A673 (cell line): ENCODE results near the gene ARPC1A. TPM values are rescaled to one million over a fixed set of nuclear protein-coding genes. Genes with fewer than 3 reads are reported as not detected.

ENCODE experiments used
- BruUV-seq: library from RNA; stranded (reverse); fragments of 400-500 nt; replicated peaks from 2 replicates; lab custom pipeline; 2021; lab: Mats Ljungman, UMichigan
- CTCF ChIA-PET: fragments of 300-600 bp; sonication (Branson Sonifier 250); formaldehyde crosslinking; loops from one replicate; lab custom pipeline; 2022; ENCODE audit warnings: antibody characterized with exemption; lab: Charles Lee
- POLR2A ChIA-PET: fragments of 300-600 bp; sonication (Branson Sonifier 250); formaldehyde crosslinking; loops from one replicate; lab custom pipeline; 2022; ENCODE audit warnings: antibody characterized with exemption; ENCODE audit not compliant: low non-redundant PET; lab: Charles Lee
- DNase-seq: peaks from one replicate; pipeline ENCODE4 v3.0.0-alpha.2; 2015; ENCODE audit warnings: low spot score
- H3K27ac ChIP-seq: fragments of 200-600 bp; sonication (generic); 2 replicates; pipeline ENCODE4 v1.5.1; 2016; ENCODE audit warnings: mixed run types, low read depth, mild to moderate bottlenecking, mixed read lengths, antibody characterized with exemption, low read length; ENCODE audit not compliant: poor library complexity, severe bottlenecking
- H3K27me3 ChIP-seq: fragments of 200-600 bp; sonication (generic); replicated peaks from 2 replicates; pipeline ENCODE4 v1.6.1; 2017; ENCODE audit warnings: mixed run types, low read depth, mild to moderate bottlenecking, mixed read lengths, antibody characterized with exemption, low read length; ENCODE audit not compliant: insufficient read depth, poor library complexity
- H3K36me3 ChIP-seq: fragments of 200-600 bp; sonication (generic); 2 replicates; pipeline ENCODE4 v1.6.1; 2016; ENCODE audit warnings: mixed run types, mild to moderate bottlenecking, mixed read lengths, antibody characterized with exemption, low read length; ENCODE audit not compliant: insufficient read depth, poor library complexity, severe bottlenecking
- H3K4me1 ChIP-seq: fragments of 200-600 bp; sonication (generic); 2 replicates; pipeline ENCODE4 v1.6.1; 2017; ENCODE audit warnings: mixed run types, mild to moderate bottlenecking, mixed read lengths, antibody characterized with exemption, low read length; ENCODE audit not compliant: insufficient read depth, poor library complexity, severe bottlenecking
- H3K4me3 ChIP-seq: fragments of 200-600 bp; sonication (generic); 2 replicates; pipeline ENCODE4 v1.5.1; 2016; ENCODE audit warnings: low read depth, mixed run types, mild to moderate bottlenecking, mixed read lengths, low read length; ENCODE audit not compliant: poor library complexity, severe bottlenecking
- H3K9me3 ChIP-seq: fragments of 200-600 bp; sonication (generic); 2 replicates; pipeline ENCODE4 v1.6.1; 2016; ENCODE audit warnings: mixed run types, low read depth, mild to moderate bottlenecking, mixed read lengths, antibody characterized with exemption, low read length; ENCODE audit not compliant: poor library complexity, severe bottlenecking
- EZH2 ChIP-seq: fragments of 200-600 bp; sonication (generic); IDR thresholded peaks from 2 replicates; pipeline ENCODE4 v1.6.1; 2017; ENCODE audit warnings: borderline replicate concordance, low read depth, mild to moderate bottlenecking, mixed read lengths, antibody characterized with exemption, low read length; ENCODE audit not compliant: poor library complexity, severe bottlenecking
- intact Hi-C: fragments of 100-400 bp; cut with micrococcal nuclease; formaldehyde crosslinking; loops from one replicate; pipeline ENCODE4 v1.10.0; 2022; ENCODE audit not compliant: unreplicated experiment
- total RNA-seq: library from RNA; stranded (reverse); gene quantifications from 2 replicates; pipeline ENCODE4 v1.2.3, GENCODE V29; 2021
- TF ChIP-seq, protein P1 (sequence below): fragments of 300-800, 200-600 bp; sonication (generic); conservative IDR thresholded peaks from 2 replicates; pipeline ENCODE4 v1.5.1; 2017; ENCODE audit warnings: low read depth, mild to moderate bottlenecking, antibody characterized with exemption, low read length, moderate library complexity, mixed read lengths

The ARPC1A gene
- total RNA-seq, 1 experiment from 2014 or later, result 167 TPM

GRCh38 chr7:99293650-99294049, 32.0 kb upstream of the ARPC1A start:
- POLR2A ChIA-PET, result no interaction called here
- TF ChIP-seq, protein P1, sequence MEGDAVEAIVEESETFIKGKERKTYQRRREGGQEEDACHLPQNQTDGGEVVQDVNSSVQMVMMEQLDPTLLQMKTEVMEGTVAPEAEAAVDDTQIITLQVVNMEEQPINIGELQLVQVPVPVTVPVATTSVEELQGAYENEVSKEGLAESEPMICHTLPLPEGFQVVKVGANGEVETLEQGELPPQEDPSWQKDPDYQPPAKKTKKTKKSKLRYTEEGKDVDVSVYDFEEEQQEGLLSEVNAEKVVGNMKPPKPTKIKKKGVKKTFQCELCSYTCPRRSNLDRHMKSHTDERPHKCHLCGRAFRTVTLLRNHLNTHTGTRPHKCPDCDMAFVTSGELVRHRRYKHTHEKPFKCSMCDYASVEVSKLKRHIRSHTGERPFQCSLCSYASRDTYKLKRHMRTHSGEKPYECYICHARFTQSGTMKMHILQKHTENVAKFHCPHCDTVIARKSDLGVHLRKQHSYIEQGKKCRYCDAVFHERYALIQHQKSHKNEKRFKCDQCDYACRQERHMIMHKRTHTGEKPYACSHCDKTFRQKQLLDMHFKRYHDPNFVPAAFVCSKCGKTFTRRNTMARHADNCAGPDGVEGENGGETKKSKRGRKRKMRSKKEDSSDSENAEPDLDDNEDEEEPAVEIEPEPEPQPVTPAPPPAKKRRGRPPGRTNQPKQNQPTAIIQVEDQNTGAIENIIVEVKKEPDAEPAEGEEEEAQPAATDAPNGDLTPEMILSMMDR, result no peak
- TF ChIP-seq EZH2, result no peak
- Histone ChIP-seq H3K36me3 (no peaks in the 10 kb centered on the region), H3K4me3 (no peak overlapping the region), H3K27me3 (no peaks in the 10 kb centered on the region), H3K27ac (no peak overlapping the region), H3K9me3 (no peaks in the 10 kb centered on the region), H3K4me1 (no peaks in the 10 kb centered on the region)
- no peak for DNase-seq
- CTCF ChIA-PET, result no interaction called here
- no TSS peak for BruUV-seq
- intact Hi-C loops, result no loop called here

DNA sequence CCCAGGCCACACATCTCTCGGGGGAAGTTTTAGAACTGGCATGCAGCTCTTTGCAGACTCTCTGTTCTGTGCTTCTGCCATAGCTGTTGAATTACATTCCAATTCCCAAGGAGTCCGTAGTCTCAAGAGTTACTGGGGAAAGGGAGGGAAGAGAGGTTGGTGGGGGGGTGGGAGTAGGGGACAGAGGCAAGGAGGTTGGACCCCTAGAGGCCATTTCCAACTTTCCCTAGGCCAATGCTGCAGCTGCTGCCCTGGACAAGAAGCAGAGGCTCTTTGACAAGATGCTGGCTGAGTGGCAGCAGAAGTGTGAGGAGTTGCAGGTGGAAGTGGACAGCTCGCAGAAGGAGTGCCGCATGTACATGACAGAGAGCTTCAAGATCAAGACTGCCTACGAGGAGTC, 29.2 kb upstream of the ARPC1A start:
- ChIA-PET CTCF (no interaction called here), POLR2A (no interaction called here)
- BruUV-seq, result no TSS peak
- no peaks in the 10 kb centered on the region for H3K36me3 ChIP-seq
- no peaks in the 10 kb centered on the region for H3K9me3 ChIP-seq
- intact Hi-C loops, result no loop called here
- no peak overlapping the region for H3K27ac ChIP-seq
- no peak for TF ChIP-seq EZH2
- TF ChIP-seq, protein P1, result no peak
- no peak overlapping the region for H3K4me3 ChIP-seq
- no peaks in the 10 kb centered on the region for H3K27me3 ChIP-seq
- no peaks in the 10 kb centered on the region for H3K4me1 ChIP-seq
- no peak for DNase-seq

- ChIA-PET POLR2A (no interaction called here), CTCF (no interaction called here)
- no TSS peak for BruUV-seq
- Histone ChIP-seq H3K27ac (no peak overlapping the region), H3K4me3 (no peak overlapping the region), H3K27me3 (no peaks in the 10 kb centered on the region), H3K9me3 (no peaks in the 10 kb centered on the region), H3K4me1 (no peaks in the 10 kb centered on the region), H3K36me3 (no peaks in the 10 kb centered on the region)
- no peak for DNase-seq
- intact Hi-C loops, result no loop called here
- TF ChIP-seq, protein P1, result no peak
- TF ChIP-seq EZH2, result no peak
Measured at GRCh38 chr7:99301496-99301895, 24.2 kb upstream of the ARPC1A start.
